ENCODE results near the gene FMNL2.
A peak's percentile ranks its signal among the peaks of the same experiment; 100 is the strongest.
"Not testable (repeated sequence)": the region's sequence is repeated elsewhere in the genome, so short reads cannot be mapped to it uniquely, and the experiment has no call there.

Gene FMNL2

GRCh38 chr2:152322222-152322621 lies 12.8 kb upstream of the FMNL2 start:
- no peak for DNase-seq

DNA sequence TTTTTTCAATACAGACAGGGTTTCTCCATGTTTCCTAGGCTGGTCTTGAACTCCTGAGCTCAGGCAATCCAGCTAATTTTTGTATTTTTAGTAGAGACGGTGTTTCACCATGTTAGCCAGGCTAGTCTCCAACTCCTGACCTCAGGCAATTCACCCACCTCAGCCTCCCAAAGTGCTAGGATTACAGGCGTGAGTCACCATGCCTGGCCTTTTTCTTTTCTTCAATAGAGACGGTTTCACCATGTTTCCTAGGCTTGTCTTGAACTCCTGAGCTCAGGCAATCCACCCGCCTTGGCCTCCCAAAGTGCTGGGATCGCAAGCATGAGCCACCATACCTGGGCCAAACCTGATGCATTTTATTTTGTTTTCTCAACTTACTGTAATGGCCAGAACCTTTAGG lies 9.8 kb upstream of the FMNL2 start:
- not testable (repeated sequence) for H3K27ac ChIP-seq; DNase-seq; H3K4me3 ChIP-seq (ENCODE audit: low read depth, low read length); H3K36me3 ChIP-seq; H3K9me3 ChIP-seq (ENCODE audit: severe bottlenecking); H3K27me3 ChIP-seq (ENCODE audit: insufficient read depth, low read depth, severe bottlenecking)

More at GRCh38 chr2:152322222-152322621, 12.8 kb upstream of the FMNL2 start:
- H3K4me3 ChIP-seq (ENCODE audit: low read depth, low read length), result no peak overlapping the region
- H3K9me3 ChIP-seq (ENCODE audit: severe bottlenecking), result no peaks in the 10 kb centered on the region
- no peaks in the 10 kb centered on the region for H3K36me3 ChIP-seq
- no peak overlapping the region for H3K27ac ChIP-seq
- no peaks in the 10 kb centered on the region for H3K27me3 ChIP-seq (ENCODE audit: insufficient read depth, low read depth, severe bottlenecking)
- TF ChIP-seq CTCF (IDR thresholded peaks at IDR 0.05; ENCODE audit: low read depth, low read length), result no peak

DNA sequence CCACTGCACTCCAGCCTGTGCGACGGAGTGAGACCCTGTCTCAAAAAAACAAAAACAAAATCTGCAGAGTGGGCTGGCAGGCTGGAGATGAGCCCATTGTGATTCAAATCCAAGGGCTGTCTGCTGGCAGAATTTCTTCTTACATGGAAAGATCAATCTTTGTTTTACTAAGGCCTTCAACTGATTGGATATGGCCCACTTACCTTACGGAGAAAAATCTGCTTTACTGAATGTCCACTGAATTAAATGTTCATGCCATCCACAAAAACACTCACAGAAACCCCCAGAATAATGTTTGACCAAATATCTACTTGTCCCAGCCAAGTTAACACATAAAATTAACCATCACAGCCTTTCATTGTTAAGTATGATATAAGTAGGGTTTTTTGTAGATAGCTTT lies 8.3 kb upstream of the FMNL2 start:
- H3K27ac ChIP-seq, result no peak overlapping the region
- H3K27me3 ChIP-seq (ENCODE audit: insufficient read depth, low read depth, severe bottlenecking), result no peaks in the 10 kb centered on the region
- H3K4me3 ChIP-seq (ENCODE audit: low read depth, low read length), result no peak overlapping the region
- no peaks in the 10 kb centered on the region for H3K9me3 ChIP-seq (ENCODE audit: severe bottlenecking)
- no peaks in the 10 kb centered on the region for H3K36me3 ChIP-seq
- no peak for DNase-seq
- no peak for TF ChIP-seq CTCF (IDR thresholded peaks at IDR 0.05; ENCODE audit: low read depth, low read length)

GRCh38 chr2:152328013-152328412 lies 7.0 kb upstream of the FMNL2 start:
- no peaks in the 10 kb centered on the region for H3K27me3 ChIP-seq (ENCODE audit: insufficient read depth, low read depth, severe bottlenecking)
- H3K27ac ChIP-seq, result no peak overlapping the region
- DNase-seq, result no peak
- H3K36me3 ChIP-seq, result no peaks in the 10 kb centered on the region
- H3K9me3 ChIP-seq (ENCODE audit: severe bottlenecking), result no peaks in the 10 kb centered on the region
- TF ChIP-seq CTCF (IDR thresholded peaks at IDR 0.05; ENCODE audit: low read depth, low read length), result no peak
- no peak overlapping the region for H3K4me3 ChIP-seq (ENCODE audit: low read depth, low read length)

GRCh38 chr2:152330235-152330866 lies 4.6 kb upstream of the FMNL2 start:
- H3K27me3 ChIP-seq (ENCODE audit: insufficient read depth, low read depth, severe bottlenecking), result no peaks in the 10 kb centered on the region
- H3K27ac ChIP-seq, result no peak overlapping the region
- H3K4me3 ChIP-seq (ENCODE audit: low read depth, low read length), result no peak overlapping the region
- TF ChIP-seq CTCF (IDR thresholded peaks at IDR 0.05; ENCODE audit: low read depth, low read length), result no peak
- H3K9me3 ChIP-seq (ENCODE audit: severe bottlenecking), result no peaks in the 10 kb centered on the region
- no peaks in the 10 kb centered on the region for H3K36me3 ChIP-seq
- no peak for DNase-seq

DNA sequence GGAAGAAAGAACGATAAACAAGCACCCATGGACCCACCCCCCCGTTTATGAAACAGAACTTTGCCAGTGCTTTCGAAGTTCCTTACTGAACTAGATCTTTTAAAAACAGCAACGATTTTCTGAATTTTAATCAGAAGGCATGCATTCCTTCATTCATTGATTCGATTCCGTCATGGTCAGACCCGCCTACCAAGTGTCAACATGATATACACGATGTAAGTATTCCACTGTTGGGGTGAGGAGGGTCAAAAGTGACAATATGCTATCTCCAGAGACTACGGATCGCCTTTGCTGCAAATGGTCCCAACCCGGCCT lies 316 bp upstream of the FMNL2 start:
- Histone ChIP-seq H3K4me3 (ENCODE audit: low read depth, low read length) (peak overlapping the region; percentile 92), H3K27me3 (ENCODE audit: insufficient read depth, low read depth, severe bottlenecking) (no peaks in the 10 kb centered on the region), H3K36me3 (no peaks in the 10 kb centered on the region), H3K27ac (no peak overlapping the region), H3K9me3 (ENCODE audit: severe bottlenecking) (no peaks in the 10 kb centered on the region)
- DNase-seq, result no peak
- no peak for TF ChIP-seq CTCF (IDR thresholded peaks at IDR 0.05; ENCODE audit: low read depth, low read length)
